H9 (cell line): Measurements from ENCODE around the gene DTNB. TPM values are rescaled to one million over a fixed set of nuclear protein-coding genes. Genes with fewer than 3 reads are reported as not detected.

Source experiments
- DNase-seq: peaks from one replicate; pipeline ENCODE4 v3.0.0-alpha.2; 2017
- H2AFZ ChIP-seq: one replicate; pipeline ENCODE4 v1.6.1; 2013; ENCODE audit warnings: mild to moderate bottlenecking, low read length, control low read depth, moderate library complexity
- H2AK5ac ChIP-seq: 2 replicates; pipeline ENCODE4 v1.6.1; 2013; ENCODE audit warnings: low read length, control low read depth, mixed read lengths; ENCODE audit not compliant: insufficient read length
- H2BK120ac ChIP-seq: one replicate; pipeline ENCODE4 v1.6.1; 2013; ENCODE audit warnings: low read depth, mild to moderate bottlenecking, low read length, control low read depth, inconsistent platforms; ENCODE audit not compliant: poor library complexity, severe bottlenecking
- H2BK12ac ChIP-seq: 2 replicates; pipeline ENCODE4 v1.6.1; 2013; ENCODE audit warnings: low read length, control low read depth, mixed read lengths, low read depth; ENCODE audit not compliant: insufficient read length
- H2BK15ac ChIP-seq: 2 replicates; pipeline ENCODE4 v1.6.1; 2013; ENCODE audit warnings: low read depth, low read length, control low read depth
- H2BK20ac ChIP-seq: one replicate; pipeline ENCODE4 v1.6.1; 2013; ENCODE audit warnings: low read depth, mild to moderate bottlenecking, low read length, control low read depth, inconsistent platforms; ENCODE audit not compliant: poor library complexity, severe bottlenecking
- H2BK5ac ChIP-seq: 2 replicates; pipeline ENCODE4 v1.6.1; 2013; ENCODE audit warnings: low read length, control low read depth, mixed read lengths; ENCODE audit not compliant: insufficient read length
- H3K14ac ChIP-seq: 2 replicates; pipeline ENCODE4 v1.6.1; 2013; ENCODE audit warnings: low read length, control low read depth; ENCODE audit not compliant: insufficient read depth
- H3K18ac ChIP-seq: 2 replicates; pipeline ENCODE4 v1.6.1; 2013; ENCODE audit warnings: low read depth, mild to moderate bottlenecking, mixed read lengths, low read length, control low read depth; ENCODE audit not compliant: insufficient read length
- H3K23ac ChIP-seq: 2 replicates; pipeline ENCODE4 v1.6.1; 2013; ENCODE audit warnings: low read length, control low read depth, mixed read lengths, low read depth; ENCODE audit not compliant: insufficient read length
- H3K23me2 ChIP-seq: 2 replicates; pipeline ENCODE4 v1.6.1; 2013; ENCODE audit warnings: low read depth, mild to moderate bottlenecking, mixed read lengths, low read length, control low read depth; ENCODE audit not compliant: insufficient read length, poor library complexity, severe bottlenecking
- H3K27ac ChIP-seq: 2 replicates; pipeline ENCODE4 v1.5.1; 2013; ENCODE audit warnings: low read length, control low read depth, mixed read lengths, low read depth; ENCODE audit not compliant: insufficient read length
- H3K27me3 ChIP-seq: 2 replicates; pipeline ENCODE4 v1.6.1; 2013; ENCODE audit warnings: low read length, control low read depth, inconsistent platforms; ENCODE audit not compliant: insufficient read depth
- H3K4ac ChIP-seq: 2 replicates; pipeline ENCODE4 v1.6.1; 2013; ENCODE audit warnings: low read depth, mild to moderate bottlenecking, control low read depth, inconsistent platforms, low read length, moderate library complexity
- H3K4me1 ChIP-seq: 2 replicates; pipeline ENCODE4 v1.6.1; 2013; ENCODE audit warnings: low read length, control low read depth, inconsistent platforms; ENCODE audit not compliant: insufficient read depth
- H3K4me2 ChIP-seq: 2 replicates; pipeline ENCODE4 v1.6.1; 2013; ENCODE audit warnings: low read length, control low read depth, mixed read lengths; ENCODE audit not compliant: insufficient read length, insufficient read depth
- H3K56ac ChIP-seq: 2 replicates; pipeline ENCODE4 v1.6.1; 2013; ENCODE audit warnings: low read depth, mild to moderate bottlenecking, mixed read lengths, low read length, control low read depth; ENCODE audit not compliant: insufficient read length
- H3K79me1 ChIP-seq: 2 replicates; pipeline ENCODE4 v1.6.1; 2013; ENCODE audit warnings: low read depth, mild to moderate bottlenecking, moderate library complexity, low read length, control low read depth, inconsistent platforms; ENCODE audit not compliant: insufficient read depth, poor library complexity, severe bottlenecking
- H3K79me2 ChIP-seq: 2 replicates; pipeline ENCODE4 v1.6.1; 2013; ENCODE audit warnings: low read length, control low read depth, inconsistent platforms; ENCODE audit not compliant: insufficient read depth
- H3K9ac ChIP-seq: 2 replicates; pipeline ENCODE4 v1.6.1; 2013; ENCODE audit warnings: low read length, control low read depth, mixed read lengths; ENCODE audit not compliant: insufficient read length; ENCODE audit errors: extremely low read depth
- H3K9me3 ChIP-seq: one replicate; pipeline ENCODE4 v1.6.1; 2013; ENCODE audit warnings: low read depth, low read length, inconsistent platforms; ENCODE audit not compliant: control insufficient read depth
- H3T11ph ChIP-seq: one replicate; pipeline ENCODE4 v1.6.1; 2013; ENCODE audit warnings: mild to moderate bottlenecking, low read length, control low read depth, inconsistent platforms
- H4K20me1 ChIP-seq: one replicate; pipeline ENCODE4 v1.6.1; 2013; ENCODE audit not compliant: control insufficient read depth, insufficient read length, insufficient read depth
- H4K5ac ChIP-seq: 2 replicates; pipeline ENCODE4 v1.6.1; 2013; ENCODE audit warnings: low read depth, mild to moderate bottlenecking, mixed read lengths, low read length, control low read depth; ENCODE audit not compliant: insufficient read length
- H4K8ac ChIP-seq: replicated peaks from 2 replicates; pipeline ENCODE4 v1.6.1; 2013; ENCODE audit warnings: low read length, control low read depth, mixed read lengths, low read depth; ENCODE audit not compliant: insufficient read length
- H4K91ac ChIP-seq: 2 replicates; pipeline ENCODE4 v1.6.1; 2013; ENCODE audit warnings: low read depth, mild to moderate bottlenecking, moderate library complexity, mixed read lengths, low read length, control low read depth; ENCODE audit not compliant: insufficient read length
- H3K27ac Mint-ChIP-seq, 3 experiments: 2 replicates in 2 of 3; 3 replicates in 1 of 3; pipeline ENCODE4 v1.8.0; 2020 to 2021; ENCODE audit warnings: mixed read lengths in 3 of 3, mild to moderate bottlenecking in 1 of 3, moderate library complexity in 1 of 3
- H3K27me3 Mint-ChIP-seq: 2 replicates; pipeline ENCODE4 v1.8.0; 2021; ENCODE audit warnings: low read depth, mild to moderate bottlenecking, moderate library complexity, mixed read lengths
- H3K36me3 Mint-ChIP-seq, 3 experiments: 2 replicates in 2 of 3; 3 replicates in 1 of 3; pipeline ENCODE4 v1.8.0; 2020 to 2021; ENCODE audit warnings: low read depth in 3 of 3, mixed read lengths in 3 of 3; ENCODE audit not compliant: insufficient read depth in 1 of 3
- H3K4me1 Mint-ChIP-seq, 2 experiments: 2 replicates each; pipeline ENCODE4 v1.8.0; 2020; ENCODE audit warnings: mixed read lengths in 2 of 2
- H3K4me3 Mint-ChIP-seq, 2 experiments: 2 replicates in 1 of 2; 3 replicates in 1 of 2; pipeline ENCODE4 v1.8.0; 2020 to 2021; ENCODE audit warnings: mild to moderate bottlenecking in 2 of 2, mixed read lengths in 2 of 2, moderate library complexity in 1 of 2
- H3K9me3 Mint-ChIP-seq, 2 experiments: 2 replicates in 1 of 2; 3 replicates in 1 of 2; pipeline ENCODE4 v1.8.0; 2020; ENCODE audit warnings: mild to moderate bottlenecking in 2 of 2, mixed read lengths in 2 of 2, moderate library complexity in 1 of 2
- CTCF ChIP-seq: fragments of 200-600 bp; sonication (generic); conservative IDR thresholded peaks from 3 replicates; pipeline ENCODE4 v1.8.0; 2021; ENCODE audit warnings: antibody characterized with exemption, mild to moderate bottlenecking
- total RNA-seq: library from RNA; stranded (reverse); gene quantifications from 2 replicates; pipeline ENCODE4 v1.2.1, GENCODE V29; 2021

Gene DTNB
- total RNA-seq, 1 experiment from 2014 or later = 26.7 TPM

- Histone ChIP-seq H3K56ac (no peak overlapping the region), H2BK15ac (no peak overlapping the region), H3K4ac (no peak overlapping the region), H3K18ac (no peak overlapping the region), H3K9me3 (no peaks in the 10 kb centered on the region), H3K4me2 (no peak overlapping the region), H4K20me1 (no peaks in the 10 kb centered on the region), H3K14ac (no peak overlapping the region), H2AFZ (no peak overlapping the region), H4K91ac (no peak overlapping the region), H3K79me1 (no peaks in the 10 kb centered on the region), H3K23me2 (no peaks in the 10 kb centered on the region), H3K4me1 (no peaks in the 10 kb centered on the region), H4K5ac (no peak overlapping the region), H3K27me3 (no peaks in the 10 kb centered on the region), H2BK5ac (no peak overlapping the region), H3K23ac (no peak overlapping the region), H2BK120ac (no peak overlapping the region), H3K9ac (no peak overlapping the region), H2AK5ac (no peak overlapping the region), H3T11ph (no peak overlapping the region), H2BK20ac (no peak overlapping the region), H2BK12ac (no peak overlapping the region), H4K8ac (no peak overlapping the region), H3K27ac (no peak overlapping the region), H3K79me2 (no peaks in the 10 kb centered on the region)
- Mint-ChIP-seq H3K27me3 (no peaks in the 10 kb centered on the region), H3K36me3 (no peaks in the 10 kb centered on the region), H3K4me1 (peaks cover 3 to 4% of the 10 kb centered on the region in 2 experiments), H3K9me3 (no peaks in the 10 kb centered on the region), H3K4me3 (no peak overlapping the region), H3K27ac (peak overlapping the region in 1 of 3 experiments; percentile 30; a peak in 2 of 7 replicates)
- DNase-seq = no peak
- no peak for TF ChIP-seq CTCF
Observed at GRCh38 chr2:25544445-25544844, 128.9 kb downstream of the DTNB start.
